Measurements from ENCODE around the gene ADAM29.

- TF ChIP-seq CTCF (IDR thresholded peaks at IDR 0.05; ENCODE audit: insufficient read depth, low read length, poor library complexity, severe bottlenecking) = no peak
- TF ChIP-seq EZH2phosphoT487 (conservative IDR thresholded peaks at IDR 0.05; ENCODE audit: low read length) = no peak
Measured at GRCh38 chr4:174999407-174999806, 81.2 kb downstream of the ADAM29 start.
